Breast epithelium (tissue), 4 donors: ENCODE data around the gene PIGK. TPM values are rescaled to one million over a fixed set of nuclear protein-coding genes. Genes with fewer than 3 reads are reported as not detected.

Experiments used
- DNase-seq, 2 donors: peaks; one replicate each; pipeline ENCODE4 v3.0.0-alpha.2; 2019; ENCODE audit warnings: low spot score in 2 of 2
- H3K27ac ChIP-seq, 2 donors: fragments of 200-600 bp; sonication (generic) in 1 of 2; one replicate each; pipeline ENCODE4 v1.5.1; 2016 to 2019; ENCODE audit warnings: mild to moderate bottlenecking in 1 of 2
- H3K27me3 ChIP-seq, 2 donors: fragments of 200-600 bp; sonication (generic) in 1 of 2; one replicate each; pipeline versions ENCODE4 v1.5.1 to v1.6.0; 2017 to 2019; ENCODE audit warnings: control low read depth in 1 of 2, mild to moderate bottlenecking in 1 of 2
- H3K36me3 ChIP-seq: fragments of 200-600 bp; one replicate; pipeline ENCODE4 v1.5.1; 2019
- H3K4me1 ChIP-seq, 2 donors: fragments of 200-600 bp; sonication (generic); one replicate each; pipeline ENCODE4 v1.5.1; 2016 to 2019; ENCODE audit warnings: control low read depth in 1 of 2
- H3K4me3 ChIP-seq, 3 donors: fragments of 200-600 bp; sonication (generic); 1 replicate in 2 of 3; 2 replicates in 1 of 3; pipeline ENCODE4 v1.5.1; 2016 to 2019; ENCODE audit warnings: mild to moderate bottlenecking in 3 of 3, moderate library complexity in 2 of 3
- H3K9me3 ChIP-seq, 2 donors: fragments of 200-600 bp; sonication (generic) in 1 of 2; one replicate each; pipeline ENCODE4 v1.5.1; 2016 to 2019; ENCODE audit warnings: control low read depth in 1 of 2
- CTCF ChIP-seq, 3 donors: fragments of 450-650 bp; IDR thresholded peaks; one replicate each; pipeline ENCODE4 v1.5.1; 2016 to 2017; ENCODE audit warnings: antibody characterized with exemption in 3 of 3, mild to moderate bottlenecking in 3 of 3, moderate library complexity in 3 of 3
- POLR2A ChIP-seq: fragments of 450-650 bp; IDR thresholded peaks from one replicate; pipeline ENCODE4 v1.6.1; 2016; ENCODE audit warnings: antibody characterized with exemption, mild to moderate bottlenecking, moderate library complexity
- POLR2AphosphoS5 ChIP-seq, 3 donors: sonication (generic); formaldehyde crosslinking; IDR thresholded peaks; one replicate each; pipeline ENCODE4 v1.6.1; 2017; ENCODE audit warnings: antibody characterized with exemption in 3 of 3
- intact Hi-C: fragments of 100-400 bp; cut with DNase I; formaldehyde crosslinking; loops from one replicate; pipeline ENCODE4 v1.15.1; 2023; ENCODE audit warnings: low total_unique reads
- total RNA-seq, 3 donors: library from RNA; depleted of rRNA; stranded (reverse); fragments of >200 nt; gene quantifications; one replicate each; pipeline ENCODE4 v1.1.0, GENCODE V29; 2016

PIGK gene
- total RNA-seq, 3 donors from 2014 or later, result 18.9 to 35.6 (median 22.6) TPM

GRCh38 chr1:77068013-77068412 is 151.2 kb downstream of the PIGK start:
- no peaks in the 10 kb centered on the region for H3K27me3 ChIP-seq
- intact Hi-C loops, result no loop called here
- H3K4me1 ChIP-seq, result no peaks in the 10 kb centered on the region
- DNase-seq, result no peak
- no peak overlapping the region for H3K27ac ChIP-seq
- no peak for TF ChIP-seq CTCF (IDR thresholded peaks at IDR 0.05)
- no peak for TF ChIP-seq POLR2A
- no peak for TF ChIP-seq POLR2AphosphoS5 (IDR thresholded peaks at IDR 0.05)
- no peaks in the 10 kb centered on the region for H3K9me3 ChIP-seq
- no peaks in the 10 kb centered on the region for H3K36me3 ChIP-seq
- no peak overlapping the region for H3K4me3 ChIP-seq

- TF ChIP-seq CTCF (IDR thresholded peaks at IDR 0.05), result no peak
- TF ChIP-seq POLR2A, result no peak
- no peak for TF ChIP-seq POLR2AphosphoS5 (IDR thresholded peaks at IDR 0.05)
- Histone ChIP-seq H3K36me3 (no peaks in the 10 kb centered on the region), H3K27me3 (no peaks in the 10 kb centered on the region), H3K4me1 (no peaks in the 10 kb centered on the region), H3K27ac (no peak overlapping the region), H3K9me3 (no peaks in the 10 kb centered on the region), H3K4me3 (no peak overlapping the region)
- DNase-seq, result no peak
- intact Hi-C loops, result no loop called here
Observed at GRCh38 chr1:77065693-77066342, 153.4 kb downstream of the PIGK start.

- H3K9me3 ChIP-seq, result no peaks in the 10 kb centered on the region
- no peak overlapping the region for H3K4me3 ChIP-seq
- H3K36me3 ChIP-seq, result no peaks in the 10 kb centered on the region
- TF ChIP-seq CTCF (IDR thresholded peaks at IDR 0.05) (no peak), POLR2A (no peak), POLR2AphosphoS5 (IDR thresholded peaks at IDR 0.05) (no peak)
- H3K27me3 ChIP-seq, result no peaks in the 10 kb centered on the region
- no peak overlapping the region for H3K27ac ChIP-seq
- H3K4me1 ChIP-seq, result no peaks in the 10 kb centered on the region
- no peak for DNase-seq
- intact Hi-C loops, result no loop called here
Observed at GRCh38 chr1:77064246-77064645, 155.0 kb downstream of the PIGK start.

- DNase-seq, result no peak
- TF ChIP-seq POLR2A, result no peak
- TF ChIP-seq POLR2AphosphoS5 (IDR thresholded peaks at IDR 0.05), result no peak
- TF ChIP-seq CTCF (IDR thresholded peaks at IDR 0.05), result no peak
- intact Hi-C loops, result no loop called here
Observed at GRCh38 chr1:77063118-77063517, 156.1 kb downstream of the PIGK start.

GRCh38 chr1:77061162-77061561 is 158.1 kb downstream of the PIGK start:
- TF ChIP-seq CTCF (IDR thresholded peaks at IDR 0.05) (no peak), POLR2A (no peak), POLR2AphosphoS5 (IDR thresholded peaks at IDR 0.05) (no peak)
- no peak overlapping the region for H3K27ac ChIP-seq
- H3K9me3 ChIP-seq, result no peaks in the 10 kb centered on the region
- H3K27me3 ChIP-seq, result no peaks in the 10 kb centered on the region
- intact Hi-C loops, result no loop called here
- no peaks in the 10 kb centered on the region for H3K36me3 ChIP-seq
- H3K4me3 ChIP-seq, result no peak overlapping the region
- DNase-seq, result no peak
- H3K4me1 ChIP-seq, result no peaks in the 10 kb centered on the region

More at GRCh38 chr1:77063118-77063517, 156.1 kb downstream of the PIGK start:
- no peak overlapping the region for H3K27ac ChIP-seq
- H3K27me3 ChIP-seq, result no peaks in the 10 kb centered on the region
- no peaks in the 10 kb centered on the region for H3K9me3 ChIP-seq
- no peaks in the 10 kb centered on the region for H3K36me3 ChIP-seq
- H3K4me1 ChIP-seq, result no peaks in the 10 kb centered on the region
- H3K4me3 ChIP-seq, result no peak overlapping the region
